ENCODE data around the gene MRPL46.
A peak's percentile ranks its signal among the peaks of the same experiment; 100 is the strongest.
"Not testable (repeated sequence)": the region's sequence is repeated elsewhere in the genome, so short reads cannot be mapped to it uniquely, and the experiment has no call there.

Gene MRPL46

GRCh38 chr15:88477126-88477525 is 9.9 kb upstream of the MRPL46 start:
- DNase-seq = peak; percentile 82

DNA sequence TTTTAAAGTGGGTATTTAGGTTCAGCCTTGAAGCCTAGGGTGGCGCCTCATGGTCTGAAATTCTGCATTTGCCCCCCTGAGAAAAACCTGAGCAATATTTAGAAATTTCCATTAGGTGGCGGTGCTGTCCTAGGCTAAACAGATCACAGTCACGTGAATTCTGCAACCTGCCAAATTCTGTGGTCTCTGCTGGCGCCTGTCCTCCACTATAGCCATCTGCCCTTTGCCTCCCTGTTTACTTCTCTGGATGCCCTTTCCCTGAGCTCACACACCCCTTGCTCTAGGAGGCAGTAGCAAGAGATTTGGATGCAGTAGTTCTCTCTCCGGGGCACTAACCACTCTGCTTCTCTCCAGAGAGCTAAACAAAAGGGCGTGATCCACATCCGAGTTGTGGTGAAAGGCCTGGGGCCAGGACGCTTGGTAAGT is 9.5 kb upstream of the MRPL46 start:
- DNase-seq = peak; percentile 94

DNA sequence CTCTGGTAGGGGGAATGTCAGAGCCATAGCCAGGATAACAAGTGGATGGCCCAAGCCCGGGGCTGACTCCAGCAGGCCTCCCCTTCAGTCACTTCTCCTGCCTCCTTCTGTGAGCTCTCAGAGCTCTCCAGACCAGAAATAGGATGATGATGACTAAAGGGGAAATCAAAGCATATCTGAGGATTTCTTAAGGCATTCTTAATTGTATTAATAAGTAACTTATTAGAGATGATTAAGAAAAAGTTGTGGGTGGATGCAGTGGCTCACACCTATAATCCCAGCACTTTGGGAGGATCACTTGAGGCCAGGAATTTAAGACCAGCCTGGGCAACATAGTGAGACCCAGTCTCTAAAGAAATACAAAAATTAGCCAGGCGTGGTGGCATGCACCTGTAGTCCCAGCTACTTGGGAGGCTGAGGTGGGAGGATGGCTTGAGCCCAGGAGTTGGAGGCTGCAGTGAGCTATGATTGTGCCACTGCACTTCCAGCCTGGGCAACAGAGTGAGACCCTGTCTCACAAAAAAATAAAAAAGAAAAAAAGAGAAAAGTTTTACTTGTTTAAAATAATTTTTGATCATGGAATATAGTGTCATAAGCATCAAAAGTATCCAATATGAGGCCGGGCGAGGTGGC is 6.6 kb upstream of the MRPL46 start:
- DNase-seq = not testable (repeated sequence)

DNA sequence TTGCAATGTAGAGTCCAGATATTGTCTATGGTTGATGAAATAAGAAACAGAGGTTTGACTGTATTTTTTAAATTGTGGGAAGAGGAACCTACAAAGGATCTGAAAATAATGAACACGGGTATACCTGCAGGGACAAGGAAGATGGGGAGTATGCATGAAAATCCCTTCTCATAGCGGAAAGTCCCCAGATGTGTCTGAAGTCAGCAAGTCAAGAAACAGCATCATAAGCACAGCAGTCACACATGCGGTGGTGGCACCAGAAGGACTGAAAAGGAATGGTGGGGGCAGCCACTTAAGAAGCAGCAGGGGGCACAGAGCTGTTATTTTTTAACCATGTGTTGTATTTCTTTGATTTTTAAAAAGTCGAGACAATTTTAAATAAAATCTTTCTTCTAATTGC is 5.0 kb upstream of the MRPL46 start:
- DNase-seq = no peak

DNA sequence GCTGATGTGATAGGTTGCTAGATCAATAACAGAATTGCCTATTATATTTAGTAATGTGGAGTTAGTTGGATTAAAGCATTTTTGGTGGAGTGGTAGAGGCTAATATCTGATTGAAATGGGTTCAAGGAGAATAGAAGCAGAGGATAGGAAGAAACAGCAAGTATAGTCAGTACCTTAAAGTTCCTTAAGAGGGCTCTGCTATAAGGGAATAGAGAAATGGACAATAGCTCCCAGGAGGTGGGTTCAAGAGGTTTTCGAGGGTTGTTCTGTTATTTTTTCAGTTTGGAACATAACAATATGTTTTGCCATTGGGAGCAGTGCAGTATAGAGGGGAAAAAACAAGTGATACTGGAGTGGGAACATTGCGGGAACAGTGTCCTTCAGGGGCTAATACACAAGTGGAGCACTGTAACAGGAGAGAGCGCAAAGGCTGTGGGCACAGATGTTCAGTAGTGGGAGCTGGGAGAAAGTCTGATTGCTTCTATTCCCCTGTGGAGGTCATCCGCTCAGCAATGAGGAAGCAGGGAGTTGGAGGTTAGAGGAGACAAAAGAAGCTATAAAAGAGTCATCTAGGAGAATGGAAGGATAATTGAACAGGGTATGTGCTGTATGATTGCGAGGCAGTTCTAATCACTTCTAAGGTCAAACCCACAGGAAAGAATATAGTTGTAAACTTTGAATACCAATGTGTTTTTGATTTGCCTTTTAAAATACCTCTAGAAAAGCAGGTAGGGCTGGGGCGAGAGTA is 3.6 kb upstream of the MRPL46 start:
- DNase-seq = peak; percentile 26

DNA sequence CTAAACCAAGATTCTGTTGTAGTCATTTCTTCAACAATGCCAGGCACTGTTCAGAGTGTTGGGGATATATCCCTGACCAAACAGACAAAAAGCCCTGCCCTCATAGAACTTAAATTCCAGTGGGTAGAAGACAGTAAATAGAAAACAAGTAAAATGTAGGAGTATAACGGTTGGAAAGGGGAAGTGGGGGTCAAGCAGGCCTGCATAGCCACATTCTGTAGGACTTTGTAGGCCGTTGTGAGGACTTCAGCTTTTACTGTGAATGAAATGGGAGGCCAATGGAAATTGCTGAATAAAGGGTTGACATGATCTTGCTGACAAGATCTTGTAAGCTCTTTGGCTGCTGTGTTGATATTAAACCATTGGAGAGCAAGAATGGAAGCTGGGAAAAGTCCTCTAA is 2.1 kb upstream of the MRPL46 start:
- DNase-seq = no peak

- not testable (repeated sequence) for DNase-seq
Observed at GRCh38 chr15:88468721-88469120, 1.5 kb upstream of the MRPL46 start.

GRCh38 chr15:88467935-88468528 is 844 bp upstream of the MRPL46 start:
- DNase-seq = peak; percentile 73

DNA sequence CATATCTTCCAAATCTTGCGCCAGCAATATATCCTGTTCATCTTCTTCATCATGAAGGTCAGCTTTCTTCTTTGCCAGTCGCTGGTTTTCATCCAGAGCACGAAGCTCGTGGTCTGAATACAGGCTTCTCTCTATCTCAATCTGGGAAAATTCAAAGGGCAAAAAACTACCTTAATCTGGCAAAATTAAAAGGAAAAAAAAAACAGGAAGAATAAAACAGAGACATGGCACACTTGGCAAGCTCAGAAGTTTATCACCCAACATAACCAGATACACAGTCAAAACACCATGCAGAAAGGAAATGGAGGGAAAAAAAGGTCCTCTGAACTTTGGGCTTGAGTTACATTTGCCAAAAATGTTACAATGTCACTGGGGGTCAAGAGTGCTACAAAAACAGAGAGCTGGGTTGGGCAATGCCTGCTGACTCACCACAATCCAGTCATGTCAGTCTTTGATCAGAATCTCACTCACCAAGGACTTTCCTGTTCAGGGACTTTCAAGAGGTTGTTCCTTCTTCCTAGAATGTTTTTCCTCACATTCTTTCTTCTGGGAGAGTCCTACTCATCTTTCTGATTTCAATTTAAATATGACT is 1.5 kb downstream of the MRPL46 start:
- DNase-seq = no peak

DNA sequence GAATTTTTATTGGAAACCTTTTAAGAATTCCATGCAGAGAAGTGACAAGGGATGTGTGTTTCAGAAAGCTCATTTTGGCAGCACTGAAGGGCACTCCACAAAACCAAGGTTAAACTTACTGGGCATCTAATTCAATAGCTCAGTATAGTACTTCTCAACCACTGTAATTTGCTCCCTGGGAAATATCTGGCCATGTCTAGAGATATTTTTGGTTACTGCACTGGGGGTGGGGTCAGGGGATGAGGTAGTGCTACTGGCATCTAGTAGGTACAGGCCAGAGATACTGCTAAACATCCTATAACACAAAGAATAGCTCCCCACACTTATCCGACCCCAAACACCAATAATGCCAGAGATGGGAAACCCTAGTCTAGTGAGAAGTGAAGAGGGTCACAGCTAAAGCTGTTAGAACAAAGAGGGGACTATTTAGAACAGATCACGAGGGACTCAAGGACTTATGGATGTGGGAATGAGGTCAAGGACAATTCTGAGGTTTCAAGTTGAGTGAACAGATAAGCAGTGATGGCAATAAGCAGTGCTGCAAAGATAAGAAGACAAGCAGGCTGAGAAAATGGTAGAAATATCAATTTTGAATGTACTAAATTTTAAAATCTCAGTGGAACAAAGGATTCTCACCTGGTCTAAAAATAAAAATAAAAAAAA is 3.2 kb downstream of the MRPL46 start:
- DNase-seq = no peak

DNA sequence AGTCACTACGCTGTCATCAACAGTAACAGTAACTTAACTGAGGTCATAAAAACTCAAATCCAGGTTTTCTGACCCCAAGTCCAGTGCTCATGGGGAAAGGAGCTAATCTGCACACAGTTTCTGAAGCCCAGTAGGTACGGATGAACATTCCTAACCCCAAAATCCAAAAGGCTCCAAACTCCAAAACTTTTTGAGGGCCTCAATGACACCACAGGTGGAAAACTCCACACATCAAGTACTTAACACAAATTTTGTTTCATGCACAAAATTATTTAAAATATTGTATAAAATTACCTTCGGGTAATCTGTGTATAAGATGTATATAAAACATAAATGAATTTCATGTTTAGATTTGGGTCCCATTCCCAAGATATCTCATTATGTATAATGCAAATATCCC is 10.5 kb downstream of the MRPL46 start:
- DNase-seq = no peak

- peak; percentile 98 for DNase-seq
Observed at GRCh38 chr15:88454867-88455810, 12.0 kb downstream of the MRPL46 start.

GRCh38 chr15:88454236-88454635 is 13.0 kb downstream of the MRPL46 start:
- no peak for DNase-seq

DNA sequence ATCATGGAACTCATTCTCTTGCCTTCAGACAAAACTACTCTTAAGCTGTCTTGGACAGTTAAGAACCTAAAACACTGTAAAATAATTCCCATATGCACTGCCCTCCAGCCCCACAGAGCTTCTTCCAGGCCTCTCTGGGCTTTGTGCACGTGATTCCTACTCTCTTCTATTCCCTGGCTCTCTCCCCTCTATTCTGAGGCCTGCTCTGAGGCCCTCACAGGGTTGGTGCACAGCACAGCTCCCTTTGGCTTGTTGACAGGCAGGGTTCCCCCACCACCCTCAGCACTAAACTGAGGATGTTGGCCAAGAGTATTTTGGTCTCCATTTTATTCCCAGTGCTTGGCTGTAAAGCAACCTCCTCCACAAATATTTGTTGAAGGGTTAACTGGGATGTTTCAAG is 13.5 kb downstream of the MRPL46 start:
- no peak for DNase-seq

- peak; percentile 90 for DNase-seq
Observed at GRCh38 chr15:88450125-88450798, 16.9 kb downstream of the MRPL46 start.

GRCh38 chr15:88449581-88449980 is 17.6 kb downstream of the MRPL46 start:
- peak; percentile 41 for DNase-seq

- DNase-seq = peak; percentile 100
Observed at GRCh38 chr15:88448991-88449461, 18.2 kb downstream of the MRPL46 start.

- no peak for DNase-seq
Observed at GRCh38 chr15:88447741-88448140, 19.4 kb downstream of the MRPL46 start.

- no peak for DNase-seq
Observed at GRCh38 chr15:88447206-88447605, 20.0 kb downstream of the MRPL46 start.

DNA sequence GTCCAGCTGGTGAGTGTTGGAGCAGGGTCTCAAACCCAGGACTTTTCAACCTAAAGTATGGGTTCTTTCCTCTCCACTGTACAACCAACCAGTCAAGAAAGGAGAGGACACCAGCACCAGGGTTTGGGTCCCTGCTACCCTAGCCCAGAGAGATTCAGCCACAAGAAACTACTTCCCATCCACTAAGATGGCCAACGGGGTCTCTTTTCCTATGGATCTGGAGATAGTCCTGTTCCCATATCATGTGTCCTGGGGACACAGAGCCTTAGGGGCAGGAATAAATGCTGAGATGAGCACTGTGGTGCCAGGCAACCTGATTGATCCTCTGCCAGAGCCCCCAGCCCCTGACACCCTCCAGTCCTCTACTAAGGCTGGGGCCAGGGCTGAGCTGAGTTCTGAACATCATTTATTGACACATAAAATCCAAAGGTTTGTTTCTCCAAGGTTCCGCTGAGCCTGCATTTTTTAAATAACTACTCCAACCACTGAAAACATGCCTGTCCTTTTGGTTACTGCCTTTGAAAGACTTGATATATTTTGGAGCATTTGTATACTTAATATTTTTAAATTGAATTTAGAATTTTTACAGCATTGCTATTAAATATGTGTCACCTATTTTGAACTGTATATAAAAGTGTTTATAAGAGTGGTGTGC is 26.0 kb downstream of the MRPL46 start:
- DNase-seq = no peak

DNA sequence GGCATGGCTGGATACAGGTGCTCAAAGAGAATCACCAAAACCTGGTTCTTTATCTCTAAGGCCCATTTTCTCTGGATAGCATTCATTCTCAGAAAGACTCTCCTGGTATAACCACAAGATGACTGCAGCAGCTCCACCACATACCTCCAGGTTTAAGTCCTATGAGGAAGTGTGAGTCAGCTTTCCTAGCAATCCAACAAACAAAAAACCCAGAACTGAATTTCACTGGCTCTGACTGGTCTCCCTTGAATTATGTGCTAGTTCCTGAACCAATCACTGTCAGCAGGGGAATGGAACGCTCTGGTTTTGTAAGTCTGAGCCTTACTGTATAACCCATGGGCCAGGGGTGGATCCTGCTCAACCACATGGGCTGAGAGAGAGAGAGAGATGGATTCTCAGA is 27.2 kb downstream of the MRPL46 start:
- no peak for DNase-seq

Measured in NCI-H82 (cell line).